HepG2 (cell line): ENCODE data around the gene DUSP7. TPM values are rescaled to one million over a fixed set of nuclear protein-coding genes. Genes with fewer than 3 reads are reported as not detected.

Experiments used
- AKAP8 ChIP-seq: sonication (generic); formaldehyde crosslinking; IDR thresholded peaks from 2 replicates; pipeline ENCODE4 v1.5.1; 2020; ENCODE audit warnings: mild to moderate bottlenecking, missing genetic modification reagents
- BRF2 ChIP-seq: sonication (generic); formaldehyde crosslinking; IDR thresholded peaks from 2 replicates; pipeline ENCODE4 v1.8.1; 2022; ENCODE audit warnings: mild to moderate bottlenecking, missing genetic modification reagents
- FOXA1 ChIP-seq, 2 experiments: fragments of 450-650 bp in 1 of 2; sonication (generic) in 1 of 2; formaldehyde crosslinking in 1 of 2; IDR thresholded peaks; 2 replicates each; pipeline versions ENCODE4 v1.4.0 to v1.6.1; 2016 to 2020; ENCODE audit warnings: missing genetic modification reagents in 1 of 2
- GATAD1 ChIP-seq: IDR thresholded peaks from 2 replicates; pipeline ENCODE4 v1.6.1; 2016; ENCODE audit warnings: missing genetic modification reagents, missing compliant biosample characterization
- GPN1 ChIP-seq: sonication (generic); formaldehyde crosslinking; IDR thresholded peaks from 2 replicates; pipeline ENCODE4 v1.5.1; 2020; ENCODE audit warnings: missing genetic modification reagents, borderline replicate concordance
- KLF15 ChIP-seq: sonication (generic); formaldehyde crosslinking; IDR thresholded peaks from 2 replicates; pipeline ENCODE4 v1.8.1; 2023; ENCODE audit warnings: borderline replicate concordance, mild to moderate bottlenecking, inconsistent platforms, missing genetic modification reagents, mixed read lengths
- MYPOP ChIP-seq: sonication (generic); formaldehyde crosslinking; IDR thresholded peaks from 2 replicates; pipeline ENCODE4 v1.8.1; 2023; ENCODE audit warnings: mild to moderate bottlenecking, moderate library complexity, missing genetic modification reagents
- NFYB ChIP-seq: sonication (generic); formaldehyde crosslinking; IDR thresholded peaks from 2 replicates; pipeline ENCODE4 v1.4.0; 2020; ENCODE audit warnings: missing genetic modification reagents
- PCBP2 ChIP-seq: fragments of 200-400 bp; formaldehyde crosslinking; optimal IDR thresholded peaks from 2 replicates; pipeline ENCODE3; 2018; ENCODE audit warnings: low read length, low read depth; ENCODE audit not compliant: poor library complexity, severe bottlenecking
- PRDM10 ChIP-seq: sonication (generic); formaldehyde crosslinking; IDR thresholded peaks from 2 replicates; pipeline ENCODE4 v1.4.0; 2020; ENCODE audit warnings: low read depth, missing genetic modification reagents
- SALL1 ChIP-seq: sonication (generic); formaldehyde crosslinking; IDR thresholded peaks from 2 replicates; pipeline ENCODE4 v1.8.0; 2022; ENCODE audit warnings: mild to moderate bottlenecking, missing genetic modification reagents
- SMAD9 ChIP-seq: sonication (generic); formaldehyde crosslinking; IDR thresholded peaks from 2 replicates; pipeline ENCODE4 v1.5.1; 2020; ENCODE audit warnings: mild to moderate bottlenecking, missing genetic modification reagents
- SOX5 ChIP-seq: IDR thresholded peaks from 2 replicates; pipeline ENCODE4 v1.6.1; 2016; ENCODE audit warnings: borderline replicate concordance
- ZBTB42 ChIP-seq: sonication (generic); formaldehyde crosslinking; IDR thresholded peaks from 2 replicates; pipeline ENCODE4 v1.5.0; 2020; ENCODE audit warnings: mild to moderate bottlenecking, missing genetic modification reagents
- ZNF224 ChIP-seq: sonication (generic); formaldehyde crosslinking; IDR thresholded peaks from 2 replicates; pipeline ENCODE4 v1.5.0; 2020; ENCODE audit warnings: mild to moderate bottlenecking, missing genetic modification reagents
- ZNF274 ChIP-seq: sonication (generic); formaldehyde crosslinking; IDR thresholded peaks from 2 replicates; pipeline ENCODE4 v1.5.1; 2020; ENCODE audit warnings: mild to moderate bottlenecking, missing genetic modification reagents
- ZNF335 ChIP-seq: sonication (generic); formaldehyde crosslinking; IDR thresholded peaks from 2 replicates; pipeline ENCODE4 v1.4.0; 2020; ENCODE audit warnings: missing genetic modification reagents
- ZNF646 ChIP-seq: sonication (generic); formaldehyde crosslinking; IDR thresholded peaks from 2 replicates; pipeline ENCODE4 v1.9.0; 2021; ENCODE audit warnings: mild to moderate bottlenecking, missing genetic modification reagents
- ZNF839 ChIP-seq: sonication (generic); formaldehyde crosslinking; IDR thresholded peaks from 2 replicates; pipeline ENCODE4 v1.4.0; 2020; ENCODE audit warnings: missing genetic modification reagents, mild to moderate bottlenecking, borderline replicate concordance
- polyA plus RNA-seq, 8 experiments: library from polyadenylated mRNA; depleted of rRNA in 3 of 8; stranded (reverse) in 7 of 8; unstranded in 1 of 8; fragments of >200 nt; fragmentation: Illumina TruSeq in 4 of 8; extraction: Trizol in 4 of 8; gene quantifications; 2 replicates each; pipeline versions ENCODE4 v1.2.1 to v1.2.3, GENCODE V29; 2011 to 2016; ENCODE audit warnings: low read depth in 4 of 8, missing spikeins in 1 of 8, mixed read lengths in 1 of 8; ENCODE audit not compliant: insufficient read depth in 1 of 8
- total RNA-seq, 5 experiments: library from RNA; depleted of rRNA; stranded (reverse); fragments of >200 nt; fragmentation: Illumina TruSeq; extraction: Trizol; gene quantifications; 2 replicates each; pipeline ENCODE4 v1.2.3, GENCODE V29; 2016; ENCODE audit warnings: low read depth in 1 of 5

DUSP7 gene
- total and polyA plus RNA-seq, 2 of the 13 experiments (the other 11 are each of a cell fraction or from before 2014, with no cell fraction given) = 6.6 to 8.8 TPM

GRCh38 chr3:52029535-52029934 lies 26.8 kb downstream of the DUSP7 start (continued):
- TF ChIP-seq ZNF839 (CRISPR knock-in tag) (no peak), NFYB (CRISPR knock-in tag) (no peak), ZNF335 (CRISPR knock-in tag) (no peak), GATAD1 (CRISPR knock-in tag) (no peak), SALL1 (CRISPR knock-in tag) (peak; percentile 34; the same call in 1 of the 2 replicates), BRF2 (no peak), MYPOP (CRISPR knock-in tag) (no peak), ZNF224 (CRISPR knock-in tag) (no peak), ZNF274 (CRISPR knock-in tag) (no peak), AKAP8 (CRISPR knock-in tag) (no peak), GPN1 (no peak), KLF15 (CRISPR knock-in tag) (no peak), FOXA1 (IDR thresholded peaks at IDR 0.05) (no peak), FOXA1 (CRISPR knock-in tag; IDR thresholded peaks at IDR 0.05) (no peak), PRDM10 (CRISPR knock-in tag) (no peak), ZBTB42 (CRISPR knock-in tag) (no peak), SOX5 (CRISPR knock-in tag) (peak; percentile 41; the same call in 1 of the 2 replicates), ZNF646 (CRISPR knock-in tag) (no peak), PCBP2 (no peak), SMAD9 (CRISPR knock-in tag) (no peak)
